22Rv1 (cell line): ENCODE data around the gene RSPH1.

Experiments used
- CTCF ChIP-seq: fragments of 450-650 bp; IDR thresholded peaks from 2 replicates; pipeline ENCODE4 v1.5.1; 2017; ENCODE audit warnings: mild to moderate bottlenecking
- ZFX ChIP-seq: fragments of 450-650 bp; IDR thresholded peaks from 2 replicates; pipeline ENCODE4 v1.6.1; 2017; ENCODE audit warnings: antibody characterized with exemption, borderline replicate concordance

DNA sequence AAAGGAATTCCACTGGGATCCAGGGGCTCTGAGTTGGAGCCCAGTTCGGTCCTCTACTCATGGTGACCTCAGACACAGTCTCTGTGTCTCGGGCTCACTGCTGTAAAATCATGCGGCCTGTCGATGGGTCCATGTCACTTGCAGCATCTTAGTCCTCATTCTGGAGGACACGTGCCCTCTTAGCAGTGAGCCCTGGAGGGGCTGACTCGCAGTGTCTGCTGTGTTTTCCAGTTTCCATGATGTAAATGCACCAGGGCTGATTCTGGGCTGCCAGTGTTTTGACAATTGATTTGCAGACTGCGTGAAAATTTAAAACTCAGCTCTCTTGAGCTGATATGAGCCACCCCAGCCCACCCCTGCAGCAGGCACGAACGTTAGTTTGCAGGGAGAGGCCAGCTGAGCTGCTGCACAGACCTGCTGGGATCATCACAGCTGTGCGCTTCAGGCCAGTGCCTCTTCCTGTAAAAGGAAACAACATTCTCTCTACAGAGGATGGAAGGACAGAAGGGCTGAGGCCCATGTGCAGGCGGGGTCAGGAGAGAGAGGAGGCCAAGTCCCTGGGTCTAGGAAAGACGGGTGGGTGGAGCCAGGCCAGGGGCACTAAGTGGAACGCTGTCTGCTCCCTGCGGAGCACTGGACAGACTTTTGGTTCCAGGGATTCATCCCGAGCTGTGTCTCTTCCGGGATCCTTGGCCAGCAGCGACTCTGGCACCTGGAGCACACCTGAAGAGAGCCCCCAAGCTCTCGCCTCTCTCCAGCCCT lies 42.6 kb downstream of the RSPH1 start:
- no peak for TF ChIP-seq CTCF
- TF ChIP-seq ZFX: no peak
